Aorta (tissue), 5 donors: ENCODE results near the gene GRID2. TPM values are rescaled to one million over a fixed set of nuclear protein-coding genes. Genes with fewer than 3 reads are reported as not detected.

Experiments
- ATAC-seq: fragments of 200-7000 bp; cut with Tn5 transposase; one replicate; pipeline ENCODE4 v1.9.1; 2022; ENCODE audit warnings: moderate library complexity; ENCODE audit not compliant: low FRiP score
- DNase-seq, 2 donors: peaks; one replicate each; pipeline ENCODE4 v3.0.0-alpha.2; 2020
- H3K27ac ChIP-seq, 2 donors: one replicate each; pipeline ENCODE4 v1.5.1; 2013; ENCODE audit warnings: low read length in 2 of 2, mild to moderate bottlenecking in 2 of 2, moderate library complexity in 2 of 2, control low read depth in 1 of 2, inconsistent platforms in 1 of 2, low read depth in 1 of 2
- H3K27me3 ChIP-seq, 2 donors: one replicate each; pipeline ENCODE4 v1.6.1; 2013; ENCODE audit warnings: control low read depth in 1 of 2, low read length in 1 of 2, mild to moderate bottlenecking in 1 of 2, moderate library complexity in 1 of 2; ENCODE audit not compliant: insufficient read depth in 2 of 2, control insufficient read depth in 1 of 2
- H3K36me3 ChIP-seq, 2 donors: one replicate each; pipeline ENCODE4 v1.6.1; 2013; ENCODE audit warnings: control low read depth in 1 of 2, low read length in 1 of 2, mild to moderate bottlenecking in 1 of 2; ENCODE audit not compliant: insufficient read depth in 2 of 2, control insufficient read depth in 1 of 2
- H3K4me1 ChIP-seq, 2 donors: one replicate each; pipeline ENCODE4 v1.6.1; 2013; ENCODE audit warnings: low read length in 2 of 2, control low read depth in 1 of 2, mild to moderate bottlenecking in 1 of 2, moderate library complexity in 1 of 2; ENCODE audit not compliant: insufficient read depth in 2 of 2, control insufficient read depth in 1 of 2
- H3K4me3 ChIP-seq, 2 donors: one replicate each; pipeline ENCODE4 v1.5.1; 2013; ENCODE audit warnings: low read length in 2 of 2, control low read depth in 1 of 2, mild to moderate bottlenecking in 1 of 2
- H3K9me3 ChIP-seq: one replicate; pipeline ENCODE4 v1.6.1; 2013; ENCODE audit warnings: mild to moderate bottlenecking, low read length; ENCODE audit not compliant: control insufficient read depth
- WGBS, 2 donors: extraction: QIAGEN DNeasy Blood & Tissue Kit; methylation state at CpG; one replicate each; pipeline ENCODE4 v1.1.7; 2013; 5-methylcytosine and 5-hydroxymethylcytosine counted together
- intact Hi-C, 2 donors: fragments of 100-400 bp; cut with DNase I; formaldehyde crosslinking; loops; one replicate each; pipeline versions ENCODE4 v1.14.2 to v1.15.0; 2022
- polyA plus RNA-seq, 2 donors: library from polyadenylated mRNA; stranded (reverse); fragments of 200-250 nt; gene quantifications; one replicate each; pipeline ENCODE4 v1.2.3, GENCODE V29; 2013
- total RNA-seq, 2 donors: library from RNA; stranded (reverse); fragmentation: NEBNext Ultra II Directional; extraction: Animal tissue kit (Norgen Biotek cat#: 25700); gene quantifications; one replicate each; pipeline ENCODE4 v1.2.1, GENCODE V29; 2021
- donor health status: healthy with polysubstance abuse.
- donor health status: Bipolar disorder and iron deficiency.
- donor health status: DM: no; HTN: no; CAD: no.
- donor health status: DM: no; HTN: no; CAD: no.
- donor health status: DM: yes; HTN: yes; CAD: no.

The GRID2 gene
- total and polyA plus RNA-seq, 4 donors, result 0.13 to 0.18 TPM; not detected in 2

GRCh38 chr4:92535599-92535998 is 231.8 kb downstream of the GRID2 start:
- Histone ChIP-seq H3K36me3 (no peaks in the 10 kb centered on the region), H3K4me1 (no peaks in the 10 kb centered on the region), H3K9me3 (peaks cover 3% of the 10 kb centered on the region), H3K27ac (no peak overlapping the region), H3K4me3 (no peak overlapping the region), H3K27me3 (no peaks in the 10 kb centered on the region)
- 94 to 95% methylated on average over 12 of the region's 12 CpGs for WGBS, 2 donors
- DNase-seq, result peak in 1 of 2 donors; percentile 48
- ATAC-seq, result no peak
- intact Hi-C loops, result no loop called here

- WGBS, 2 donors, result 71 to 78% methylated on average over 1 of the region's 1 CpG
- intact Hi-C loops, result no loop called here
- no peak overlapping the region for H3K4me3 ChIP-seq
- ATAC-seq (no peak), DNase-seq (no peak)
- no peaks in the 10 kb centered on the region for H3K27me3 ChIP-seq
- no peaks in the 10 kb centered on the region for H3K4me1 ChIP-seq
- H3K27ac ChIP-seq, result no peak overlapping the region
- H3K9me3 ChIP-seq, result no peaks in the 10 kb centered on the region
- H3K36me3 ChIP-seq, result no peaks in the 10 kb centered on the region
Measured at GRCh38 chr4:92551616-92552015, 247.8 kb downstream of the GRID2 start.

DNA sequence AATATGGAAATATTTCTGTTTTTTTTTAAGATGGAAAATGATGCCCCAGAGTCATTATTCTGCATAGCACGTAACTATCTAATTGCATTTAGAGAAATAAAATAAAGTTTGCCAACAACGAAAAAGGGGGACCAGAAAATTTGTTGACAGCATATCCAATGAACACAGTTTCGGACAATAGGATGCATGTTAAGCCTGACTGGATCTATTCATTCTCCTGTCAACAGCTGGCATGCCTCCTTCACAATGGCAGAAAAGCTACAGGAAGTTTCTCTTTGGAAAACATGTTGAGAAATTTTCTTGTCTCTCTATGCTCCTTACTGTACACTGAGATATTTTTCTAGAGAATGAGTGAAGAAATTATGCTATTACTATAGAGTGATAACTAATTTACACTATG is 262.5 kb downstream of the GRID2 start:
- no peaks in the 10 kb centered on the region for H3K36me3 ChIP-seq
- no peak for ATAC-seq
- H3K9me3 ChIP-seq, result no peaks in the 10 kb centered on the region
- intact Hi-C loops, result no loop called here
- WGBS, 2 donors, result 90 to 94% methylated on average over 3 of the region's 3 CpGs
- DNase-seq, result no peak
- no peak overlapping the region for H3K27ac ChIP-seq
- no peak overlapping the region for H3K4me3 ChIP-seq
- no peaks in the 10 kb centered on the region for H3K27me3 ChIP-seq
- H3K4me1 ChIP-seq, result no peaks in the 10 kb centered on the region

DNA sequence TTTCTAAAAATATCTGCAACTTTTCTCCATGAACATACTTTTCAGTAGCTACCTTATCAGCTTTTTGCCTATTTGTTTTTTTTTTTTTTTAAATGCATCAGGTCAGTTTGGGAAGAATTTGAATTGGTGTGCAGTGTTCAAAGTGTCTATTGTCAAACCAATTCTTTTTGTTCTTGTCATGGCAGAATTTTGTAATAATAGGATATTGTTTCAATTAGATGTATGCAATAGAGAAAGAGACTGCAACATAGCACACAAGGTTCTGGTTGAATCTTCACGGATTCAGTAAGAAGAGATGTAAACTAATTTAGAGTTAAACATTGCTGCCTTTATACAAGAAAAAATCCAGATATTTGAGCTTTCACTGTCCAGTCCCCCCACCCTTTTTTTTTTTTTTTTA is 277.1 kb downstream of the GRID2 start:
- H3K27me3 ChIP-seq, result no peaks in the 10 kb centered on the region
- H3K9me3 ChIP-seq, result peaks cover 3% of the 10 kb centered on the region
- ATAC-seq (no peak), DNase-seq (no peak)
- H3K4me3 ChIP-seq, result no peak overlapping the region
- 84 to 86% methylated on average over 1 of the region's 1 CpG for WGBS, 2 donors
- H3K27ac ChIP-seq, result no peak overlapping the region
- H3K4me1 ChIP-seq, result no peaks in the 10 kb centered on the region
- H3K36me3 ChIP-seq, result no peaks in the 10 kb centered on the region
- intact Hi-C loops, result no loop called here

- intact Hi-C loops, result no loop called here
- ATAC-seq (no peak), DNase-seq (no peak)
- H3K36me3 ChIP-seq, result no peaks in the 10 kb centered on the region
- H3K4me3 ChIP-seq, result no peak overlapping the region
- no peaks in the 10 kb centered on the region for H3K4me1 ChIP-seq
- no peaks in the 10 kb centered on the region for H3K27me3 ChIP-seq
- 81 to 84% methylated on average over 2 of the region's 2 CpGs for WGBS, 2 donors
- no peaks in the 10 kb centered on the region for H3K9me3 ChIP-seq
- H3K27ac ChIP-seq, result no peak overlapping the region
Measured at GRCh38 chr4:92599044-92599443, 295.3 kb downstream of the GRID2 start.

DNA sequence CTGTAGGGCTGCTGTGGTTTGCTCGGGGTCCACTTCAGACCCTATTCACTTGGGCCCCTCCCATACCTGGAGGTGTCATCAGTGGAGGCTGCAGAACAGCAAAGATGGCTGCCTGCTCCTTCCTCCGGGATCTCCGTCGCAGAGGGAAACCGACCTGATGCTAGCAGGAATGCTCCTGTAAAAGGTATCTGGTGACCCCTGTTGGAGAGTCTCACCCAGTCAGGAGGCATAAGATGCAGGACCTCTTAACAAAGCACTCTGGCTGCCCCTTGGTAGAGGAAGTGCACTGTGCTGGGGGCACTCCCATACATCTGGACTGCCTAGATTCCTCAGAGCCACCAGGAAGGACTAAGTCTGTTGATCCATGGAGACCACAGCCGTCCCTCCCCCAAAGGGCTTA is 296.9 kb downstream of the GRID2 start:
- no peak overlapping the region for H3K27ac ChIP-seq
- H3K27me3 ChIP-seq, result no peaks in the 10 kb centered on the region
- no peaks in the 10 kb centered on the region for H3K36me3 ChIP-seq
- ATAC-seq, result no peak
- no peaks in the 10 kb centered on the region for H3K4me1 ChIP-seq
- 80 to 86% methylated on average over 6 of the region's 6 CpGs for WGBS, 2 donors
- intact Hi-C loops, result no loop called here
- no peak overlapping the region for H3K4me3 ChIP-seq
- DNase-seq, result no peak
- H3K9me3 ChIP-seq, result no peaks in the 10 kb centered on the region

DNA sequence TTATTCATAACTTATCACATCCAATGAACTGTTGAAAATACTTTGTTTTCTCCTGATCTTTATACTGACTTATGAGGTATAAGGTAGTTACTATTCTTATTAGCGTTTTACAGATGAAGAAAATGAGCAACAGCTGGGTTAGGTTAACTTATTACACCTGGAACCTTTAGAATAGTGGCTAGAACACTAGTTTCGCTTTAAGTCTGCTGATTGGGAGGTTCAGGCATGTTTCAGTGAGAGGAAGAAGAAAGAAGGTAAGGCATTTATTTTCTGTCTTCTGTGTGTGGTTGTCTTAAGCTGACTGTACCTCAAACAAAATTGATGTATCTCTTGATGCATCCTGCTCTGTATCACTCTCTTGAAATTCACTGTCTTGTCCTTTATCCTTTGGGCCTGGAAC is 302.5 kb downstream of the GRID2 start:
- intact Hi-C loops, result no loop called here
- Histone ChIP-seq H3K27ac (no peak overlapping the region), H3K36me3 (no peaks in the 10 kb centered on the region), H3K27me3 (no peaks in the 10 kb centered on the region), H3K4me3 (no peak overlapping the region), H3K4me1 (no peaks in the 10 kb centered on the region), H3K9me3 (no peaks in the 10 kb centered on the region)
- 87 to 88% methylated on average over 2 of the region's 2 CpGs for WGBS, 2 donors
- ATAC-seq (no peak), DNase-seq (no peak)

GRCh38 chr4:92615049-92615448 is 311.3 kb downstream of the GRID2 start:
- 83 to 92% methylated on average over 1 of the region's 1 CpG for WGBS, 2 donors
- no peaks in the 10 kb centered on the region for H3K4me1 ChIP-seq
- H3K27me3 ChIP-seq, result no peaks in the 10 kb centered on the region
- no peaks in the 10 kb centered on the region for H3K36me3 ChIP-seq
- H3K27ac ChIP-seq, result no peak overlapping the region
- H3K4me3 ChIP-seq, result no peak overlapping the region
- DNase-seq, result no peak
- no peaks in the 10 kb centered on the region for H3K9me3 ChIP-seq
- intact Hi-C loops, result no loop called here
- no peak for ATAC-seq

DNA sequence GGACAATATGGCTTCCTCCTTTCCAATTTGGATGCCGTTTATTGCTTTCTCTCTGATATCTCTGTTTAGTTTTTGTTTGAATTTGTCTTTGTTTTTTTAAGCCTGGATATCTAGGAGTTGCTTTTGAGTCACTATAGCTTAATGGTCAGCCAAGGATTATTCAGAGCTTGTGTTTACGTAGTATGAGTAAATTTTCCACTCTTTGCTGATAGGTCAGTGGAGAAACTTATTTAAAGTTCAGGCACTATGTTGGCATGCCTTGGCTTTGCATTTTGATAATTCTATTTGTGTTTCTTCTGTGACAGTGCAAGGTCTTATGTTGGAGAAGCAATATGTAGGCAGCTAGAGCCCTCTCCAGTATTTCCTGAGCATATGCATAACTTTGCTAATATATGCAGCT is 315.2 kb downstream of the GRID2 start:
- no peak overlapping the region for H3K4me3 ChIP-seq
- no peaks in the 10 kb centered on the region for H3K27me3 ChIP-seq
- DNase-seq (no peak), ATAC-seq (no peak)
- H3K27ac ChIP-seq, result no peak overlapping the region
- WGBS, 2 donors, result 18 to 20% methylated on average over 2 of the region's 2 CpGs
- intact Hi-C loops, result no loop called here
- H3K4me1 ChIP-seq, result no peaks in the 10 kb centered on the region
- no peaks in the 10 kb centered on the region for H3K9me3 ChIP-seq
- H3K36me3 ChIP-seq, result no peaks in the 10 kb centered on the region
